Pons (tissue), 1 donor: ENCODE results near the gene PLCD1.

Experiments
- DNase-seq: peaks from one replicate; pipeline ENCODE4 v3.0.0-alpha.2; 2016; ENCODE audit warnings: low spot score

PLCD1 gene

GRCh38 chr3:38016847-38017444 lies 12.5 kb downstream of the PLCD1 start:
- no peak for DNase-seq

- no peak for DNase-seq
Measured at GRCh38 chr3:38016410-38016809, 13.0 kb downstream of the PLCD1 start.

- no peak for DNase-seq
Measured at GRCh38 chr3:38015984-38016383, 13.5 kb downstream of the PLCD1 start.

- no peak for DNase-seq
Measured at GRCh38 chr3:38015485-38015884, 14.0 kb downstream of the PLCD1 start.

- no peak for DNase-seq
Measured at GRCh38 chr3:38011111-38011510, 18.3 kb downstream of the PLCD1 start.

- no peak for DNase-seq
Measured at GRCh38 chr3:38009807-38010591, 19.4 kb downstream of the PLCD1 start.

GRCh38 chr3:38008971-38009580 lies 20.4 kb downstream of the PLCD1 start:
- no peak for DNase-seq

GRCh38 chr3:38008191-38008701 lies 21.2 kb downstream of the PLCD1 start:
- DNase-seq, result no peak

- DNase-seq, result no peak
Measured at GRCh38 chr3:38007754-38008090, 21.7 kb downstream of the PLCD1 start.

- no peak for DNase-seq
Measured at GRCh38 chr3:38006445-38006995, 22.9 kb downstream of the PLCD1 start.

GRCh38 chr3:38006031-38006430 lies 23.4 kb downstream of the PLCD1 start:
- DNase-seq, result no peak

GRCh38 chr3:38005076-38006020 lies 24.1 kb downstream of the PLCD1 start:
- DNase-seq, result peak; percentile 98

GRCh38 chr3:38004415-38005075 lies 24.9 kb downstream of the PLCD1 start:
- peak; percentile 91 for DNase-seq

GRCh38 chr3:38003817-38004414 lies 25.5 kb downstream of the PLCD1 start:
- no peak for DNase-seq

- DNase-seq, result peak; percentile 78
Measured at GRCh38 chr3:38003371-38003816, 26.0 kb downstream of the PLCD1 start.

- DNase-seq, result no peak
Measured at GRCh38 chr3:38002940-38003339, 26.5 kb downstream of the PLCD1 start.

GRCh38 chr3:38002291-38002876 lies 27.1 kb downstream of the PLCD1 start:
- no peak for DNase-seq

- no peak for DNase-seq
Measured at GRCh38 chr3:38001456-38002081, 27.9 kb downstream of the PLCD1 start.

GRCh38 chr3:38000965-38001455 lies 28.4 kb downstream of the PLCD1 start:
- peak; percentile 93 for DNase-seq
